HepG2 (cell line): ENCODE data around the gene EIF4G1. TPM values are rescaled to one million over a fixed set of nuclear protein-coding genes. Genes with fewer than 3 reads are reported as not detected.

Experiments used
- BHLHE40 ChIP-seq: IDR thresholded peaks from 2 replicates; pipeline ENCODE4 v1.6.1; 2011; ENCODE audit warnings: low read length, improper control_type of control experiment
- CBX2 ChIP-seq, 2 experiments: fragments of 200-600 bp in 1 of 2; sonication (generic); formaldehyde crosslinking in 1 of 2; IDR thresholded peaks; 2 replicates each; pipeline versions ENCODE4 v1.7.0 to v1.8.1; 2018 to 2022; ENCODE audit warnings: low read depth in 2 of 2, low read length in 1 of 2, mild to moderate bottlenecking in 1 of 2, missing genetic modification reagents in 1 of 2
- GPBP1L1 ChIP-seq: sonication (generic); formaldehyde crosslinking; IDR thresholded peaks from 2 replicates; pipeline ENCODE4 v1.5.0; 2020; ENCODE audit warnings: mild to moderate bottlenecking, missing genetic modification reagents
- MED1 ChIP-seq: sonication (generic); formaldehyde crosslinking; IDR thresholded peaks from 2 replicates; pipeline ENCODE4 v1.4.0; 2020; ENCODE audit warnings: missing genetic modification reagents
- NFE2 ChIP-seq: sonication (generic); formaldehyde crosslinking; IDR thresholded peaks from 2 replicates; pipeline ENCODE4 v1.4.0; 2020; ENCODE audit warnings: missing genetic modification reagents
- PATZ1 ChIP-seq: sonication (generic); formaldehyde crosslinking; IDR thresholded peaks from 2 replicates; pipeline ENCODE4 v1.4.0; 2020; ENCODE audit warnings: missing genetic modification reagents
- PHF20 ChIP-seq: sonication (generic); formaldehyde crosslinking; IDR thresholded peaks from 2 replicates; pipeline ENCODE4 v1.5.0; 2020; ENCODE audit warnings: mild to moderate bottlenecking, missing genetic modification reagents
- POGK ChIP-seq: sonication (generic); formaldehyde crosslinking; conservative IDR thresholded peaks from 2 replicates; pipeline ENCODE4 v1.8.0; 2022; ENCODE audit warnings: mild to moderate bottlenecking, moderate library complexity, missing genetic modification reagents
- RBM22 ChIP-seq: fragments of 200-400 bp; formaldehyde crosslinking; optimal IDR thresholded peaks from 2 replicates; pipeline ENCODE3; 2017; ENCODE audit warnings: mild to moderate bottlenecking, low read length, moderate library complexity
- SALL1 ChIP-seq: sonication (generic); formaldehyde crosslinking; IDR thresholded peaks from 2 replicates; pipeline ENCODE4 v1.8.0; 2022; ENCODE audit warnings: mild to moderate bottlenecking, missing genetic modification reagents
- TBP ChIP-seq: sonication (generic); formaldehyde crosslinking; IDR thresholded peaks from 2 replicates; pipeline ENCODE4 v1.5.0; 2020; ENCODE audit warnings: missing genetic modification reagents
- TFDP2 ChIP-seq: sonication (generic); formaldehyde crosslinking; IDR thresholded peaks from 2 replicates; pipeline ENCODE4 v1.4.0; 2020; ENCODE audit warnings: missing genetic modification reagents
- ZNF180 ChIP-seq: sonication (generic); formaldehyde crosslinking; IDR thresholded peaks from 2 replicates; pipeline ENCODE4 v1.4.0; 2020; ENCODE audit warnings: low read depth, missing genetic modification reagents, borderline replicate concordance
- ZNF24 ChIP-seq: fragments of 450-650 bp; IDR thresholded peaks from 2 replicates; pipeline ENCODE4 v1.6.1; 2017; ENCODE audit warnings: antibody characterized with exemption, mild to moderate bottlenecking
- ZNF282 ChIP-seq: fragments of 450-650 bp; IDR thresholded peaks from 2 replicates; pipeline ENCODE4 v1.6.1; 2018; ENCODE audit not compliant: partially characterized antibody
- ZNF333 ChIP-seq: sonication (generic); formaldehyde crosslinking; IDR thresholded peaks from 2 replicates; pipeline ENCODE4 v1.4.0; 2020; ENCODE audit warnings: mild to moderate bottlenecking, missing genetic modification reagents, borderline replicate concordance
- ZNF570 ChIP-seq: sonication (generic); formaldehyde crosslinking; IDR thresholded peaks from 2 replicates; pipeline ENCODE4 v1.4.0; 2020; ENCODE audit warnings: mild to moderate bottlenecking, missing genetic modification reagents, borderline replicate concordance
- ZNF580 ChIP-seq: IDR thresholded peaks from 2 replicates; pipeline ENCODE4 v1.6.1; 2016; ENCODE audit warnings: low read depth, borderline replicate concordance
- ZNF800 ChIP-seq: sonication (generic); formaldehyde crosslinking; IDR thresholded peaks from 2 replicates; pipeline ENCODE4 v1.4.0; 2020; ENCODE audit warnings: missing genetic modification reagents
- ZNF839 ChIP-seq: sonication (generic); formaldehyde crosslinking; IDR thresholded peaks from 2 replicates; pipeline ENCODE4 v1.4.0; 2020; ENCODE audit warnings: missing genetic modification reagents, mild to moderate bottlenecking, borderline replicate concordance
- polyA plus RNA-seq, 8 experiments: library from polyadenylated mRNA; depleted of rRNA in 3 of 8; stranded (reverse) in 7 of 8; unstranded in 1 of 8; fragments of >200 nt; fragmentation: Illumina TruSeq in 4 of 8; extraction: Trizol in 4 of 8; gene quantifications; 2 replicates each; pipeline versions ENCODE4 v1.2.1 to v1.2.3, GENCODE V29; 2011 to 2016; ENCODE audit warnings: low read depth in 4 of 8, missing spikeins in 1 of 8, mixed read lengths in 1 of 8; ENCODE audit not compliant: insufficient read depth in 1 of 8
- total RNA-seq, 5 experiments: library from RNA; depleted of rRNA; stranded (reverse); fragments of >200 nt; fragmentation: Illumina TruSeq; extraction: Trizol; gene quantifications; 2 replicates each; pipeline ENCODE4 v1.2.3, GENCODE V29; 2016; ENCODE audit warnings: low read depth in 1 of 5

The EIF4G1 gene
- total and polyA plus RNA-seq, 2 of the 13 experiments (the other 11 are each of a cell fraction or from before 2014, with no cell fraction given): 208 to 213 TPM

GRCh38 chr3:184314700-184315542 is 515 bp downstream of the EIF4G1 start (continued):
- no peak for TF ChIP-seq GPBP1L1 (CRISPR knock-in tag)
- TF ChIP-seq PHF20 (CRISPR knock-in tag): peak; percentile 9; the same call in 1 of the 2 replicates
- TF ChIP-seq ZNF282: no peak
- TF ChIP-seq SALL1 (CRISPR knock-in tag): peak; percentile 32; the same call in 1 of the 2 replicates
- TF ChIP-seq ZNF24: no peak
- no peak for TF ChIP-seq CBX2 (IDR thresholded peaks at IDR 0.05; ENCODE audit: low read depth, low read length)
- no peak for TF ChIP-seq CBX2 (CRISPR knock-in tag; IDR thresholded peaks at IDR 0.05; ENCODE audit: low read depth)
- 0 out of 2 replicates have a peak, but pooled peaks have one; percentile 26 for TF ChIP-seq ZNF580 (CRISPR knock-in tag)
- TF ChIP-seq NFE2 (CRISPR knock-in tag): no peak
- peak; percentile 27 for TF ChIP-seq RBM22
- no peak for TF ChIP-seq ZNF839 (CRISPR knock-in tag)
- TF ChIP-seq ZNF333 (CRISPR knock-in tag): no peak
- TF ChIP-seq ZNF800: no peak
- TF ChIP-seq ZNF570: no peak
- TF ChIP-seq TBP (CRISPR knock-in tag): no peak
- TF ChIP-seq BHLHE40: no peak
- no peak for TF ChIP-seq TFDP2 (CRISPR knock-in tag)
- peak; percentile 56; the same call in 1 of the 2 replicates for TF ChIP-seq POGK (CRISPR knock-in tag)
- peak; percentile 61 for TF ChIP-seq PATZ1 (CRISPR knock-in tag)
- no peak for TF ChIP-seq ZNF180 (CRISPR knock-in tag)
- TF ChIP-seq MED1 (CRISPR knock-in tag): no peak
